ENCODE data around the gene PALLD. TPM values are rescaled to one million over a fixed set of nuclear protein-coding genes. Genes with fewer than 3 reads are reported as not detected.
"Not testable (repeated sequence)": the region's sequence is repeated elsewhere in the genome, so short reads cannot be mapped to it uniquely, and the experiment has no call there.

The PALLD gene
- total RNA-seq, 2 donors from 2014 or later, result 440 to 625 TPM

- intact Hi-C loops (cut with DNase I), result loop anchor here in 1 of 2 donors (10.0 kb wide), 1 partner anchor 173 kb away; the partner anchor contains the start of gene DDX60
- ATAC-seq, result peak in 1 of 2 donors; percentile 14
- DNase-seq, result no peak
Observed at GRCh38 chr4:168487282-168488035, 9.4 kb upstream of the PALLD start.

DNA sequence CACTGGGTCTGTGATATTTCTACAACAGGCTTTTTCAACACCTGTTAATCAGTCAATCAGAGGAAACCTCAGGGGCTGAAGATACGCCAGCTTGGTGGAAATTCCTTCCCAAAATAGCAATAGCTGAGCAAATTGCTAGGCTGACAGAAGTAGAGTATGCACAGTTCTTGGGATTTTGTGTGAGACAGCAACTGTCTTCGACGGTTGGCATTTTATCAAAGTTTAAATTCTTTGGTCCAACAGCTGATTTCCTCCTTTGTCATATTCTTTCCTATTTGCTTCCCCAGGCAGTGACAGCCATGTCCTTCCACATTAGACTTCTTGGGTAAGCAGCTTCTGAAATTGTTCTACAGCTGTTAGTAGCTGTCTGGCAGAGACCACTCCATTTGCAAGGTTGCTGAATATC lies 8.0 kb upstream of the PALLD start:
- ATAC-seq (peak; percentile 74 to 87), DNase-seq (no peak)
- intact Hi-C loops (cut with DNase I), result loop anchor here in 1 of 2 donors (10.0 kb wide), 1 partner anchor 174 kb away; the partner anchor contains the start of gene DDX60

DNA sequence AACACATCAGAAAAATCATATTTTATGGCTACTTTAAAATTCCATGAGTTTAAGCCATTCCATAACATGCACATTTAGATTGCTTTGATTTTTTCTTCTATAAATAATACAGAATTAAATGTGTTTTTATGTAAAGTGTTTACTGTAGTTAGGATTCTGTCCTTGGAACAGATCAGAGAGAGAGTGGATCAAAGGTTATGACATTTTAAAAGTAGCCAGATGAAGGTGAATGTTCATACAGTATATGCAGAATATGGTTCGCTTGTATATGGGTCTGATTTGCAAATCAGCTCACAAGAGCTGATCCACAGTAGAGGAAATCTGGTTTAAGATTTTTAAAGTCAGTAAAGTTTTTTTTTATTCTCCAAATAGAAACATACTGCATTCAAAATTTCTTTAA lies 7.2 kb upstream of the PALLD start:
- DNase-seq (no peak), ATAC-seq (no peak)
- intact Hi-C loops (cut with DNase I), result loop anchor here in 1 of 2 donors (10.0 kb wide), 1 partner anchor 175 kb away; the partner anchor contains the start of gene DDX60

DNA sequence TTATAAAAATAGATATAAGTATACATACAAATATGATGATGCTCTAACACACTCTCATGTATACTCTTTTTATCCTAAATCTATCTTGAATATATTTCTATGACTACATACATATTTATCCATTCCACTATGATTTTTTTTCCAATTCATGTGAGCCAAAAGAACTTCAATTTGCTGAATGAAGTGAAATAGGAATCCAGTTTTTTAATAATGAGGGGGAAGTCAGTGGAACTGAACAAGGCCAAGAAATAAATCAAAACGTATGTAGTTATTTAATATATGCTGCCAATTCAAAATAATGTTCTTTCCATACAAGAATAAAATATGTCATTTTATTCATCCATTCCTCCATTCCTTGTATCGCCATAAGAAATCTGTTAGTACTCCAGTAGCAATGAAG lies 6.1 kb upstream of the PALLD start:
- intact Hi-C loops (cut with DNase I), result no loop called here
- no peak for DNase-seq

GRCh38 chr4:168491563-168491962 lies 5.3 kb upstream of the PALLD start:
- intact Hi-C loops (cut with DNase I), result no loop called here
- DNase-seq (no peak), ATAC-seq (no peak)

More for the DNA sequence above, 6.1 kb upstream of the PALLD start:
- no peak for ATAC-seq

GRCh38 chr4:168498251-168498650 lies 1.4 kb downstream of the PALLD start:
- intact Hi-C loops (cut with DNase I), result no loop called here
- DNase-seq (no peak), ATAC-seq (peak; percentile 32 to 63)

- ATAC-seq, result no peak
- intact Hi-C loops (cut with DNase I), result no loop called here
- no peak for DNase-seq
Observed at GRCh38 chr4:168499241-168499640, 2.4 kb downstream of the PALLD start.

GRCh38 chr4:168501407-168501806 lies 4.6 kb downstream of the PALLD start:
- intact Hi-C loops (cut with DNase I), result no loop called here
- ATAC-seq (no peak), DNase-seq (no peak)

DNA sequence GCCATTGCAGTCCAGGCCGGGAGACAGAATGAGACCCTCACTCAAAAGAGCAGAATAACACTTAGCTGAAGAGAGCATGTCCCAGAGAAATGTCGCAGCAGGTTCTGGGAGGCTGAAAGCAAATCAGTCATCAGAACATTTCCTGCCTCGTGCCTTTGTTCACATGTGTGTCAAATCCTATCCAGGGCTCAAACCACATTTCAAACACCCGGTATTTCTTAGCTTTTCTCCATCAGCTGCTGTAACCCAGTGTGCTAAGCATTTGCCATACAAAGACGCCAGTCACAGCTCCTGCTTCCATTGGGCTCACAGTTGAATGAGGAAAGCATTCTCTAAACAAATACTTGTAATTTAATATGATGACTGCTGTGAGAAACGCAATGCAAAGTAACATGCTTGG lies 6.0 kb downstream of the PALLD start:
- ATAC-seq, result no peak
- no peak for DNase-seq
- intact Hi-C loops (cut with DNase I), result no loop called here

- intact Hi-C loops (cut with DNase I), result no loop called here
- peak; percentile 70 for ATAC-seq
- no peak for DNase-seq
Observed at GRCh38 chr4:168503652-168504362, 7.0 kb downstream of the PALLD start.

GRCh38 chr4:168504526-168504925 lies 7.7 kb downstream of the PALLD start:
- DNase-seq (no peak), ATAC-seq (no peak)
- intact Hi-C loops (cut with DNase I), result no loop called here

GRCh38 chr4:168506014-168506413 lies 9.2 kb downstream of the PALLD start:
- DNase-seq, result no peak
- ATAC-seq, result no peak
- intact Hi-C loops (cut with DNase I), result no loop called here

DNA sequence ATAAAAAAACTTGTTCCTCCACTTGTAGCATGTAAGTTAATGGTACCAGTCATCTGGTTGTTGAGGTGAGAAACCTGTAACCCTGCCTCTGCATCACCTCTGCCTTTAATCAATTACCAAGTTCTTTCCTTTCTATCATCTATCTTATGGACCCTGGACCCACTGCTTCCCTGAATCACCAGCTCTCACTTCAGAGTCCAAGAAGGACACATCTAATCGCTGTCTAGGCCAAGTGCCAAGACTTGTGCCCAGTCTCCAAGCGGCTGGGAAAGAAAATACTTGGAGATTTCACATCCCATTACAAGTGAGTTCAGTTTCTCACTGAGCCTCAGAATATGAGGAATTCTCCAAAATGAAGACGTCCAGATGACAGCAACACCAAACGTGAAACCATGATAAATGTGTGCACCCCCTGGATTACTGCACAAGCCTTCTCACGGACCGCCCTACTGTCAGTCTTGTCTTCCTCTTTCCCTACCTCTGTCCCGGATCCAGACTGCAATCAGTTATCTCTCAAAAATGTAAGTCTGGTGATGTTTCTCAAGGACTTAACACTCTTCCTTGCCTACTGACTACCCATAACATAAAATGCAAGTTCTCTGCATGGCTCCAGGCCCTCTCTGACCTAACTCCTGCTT lies 10.4 kb downstream of the PALLD start:
- ATAC-seq (peak in 1 of 2 donors; percentile 46), DNase-seq (no peak)
- intact Hi-C loops (cut with DNase I), result no loop called here

DNA sequence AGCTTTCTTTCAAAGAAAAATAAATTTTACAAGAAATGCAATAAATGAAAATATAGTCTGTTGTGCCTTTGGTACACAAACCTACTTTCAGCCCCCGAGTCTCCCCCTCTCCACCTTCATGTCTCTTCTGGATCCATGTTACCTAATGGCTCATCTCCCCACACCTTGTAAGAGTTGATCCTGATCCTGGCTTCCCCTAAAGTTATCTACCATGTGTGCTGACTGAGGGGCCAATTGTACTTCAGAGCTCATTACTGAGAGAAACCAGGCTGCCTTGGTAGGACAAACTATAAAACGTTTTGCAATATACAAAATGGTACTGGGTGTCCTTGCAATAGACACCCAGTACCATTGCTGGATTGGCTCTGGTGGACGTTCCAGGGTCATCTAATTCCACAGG lies 11.8 kb downstream of the PALLD start:
- DNase-seq, result no peak
- ATAC-seq, result no peak
- intact Hi-C loops (cut with DNase I), result no loop called here

GRCh38 chr4:168509786-168510185 lies 12.9 kb downstream of the PALLD start:
- intact Hi-C loops (cut with DNase I), result loop anchor here (10.0 kb wide), 3 partner anchors 75 to 415 kb away; no protein-coding TSS in a partner anchor
- DNase-seq (no peak), ATAC-seq (peak in 1 of 2 donors; percentile 33)

DNA sequence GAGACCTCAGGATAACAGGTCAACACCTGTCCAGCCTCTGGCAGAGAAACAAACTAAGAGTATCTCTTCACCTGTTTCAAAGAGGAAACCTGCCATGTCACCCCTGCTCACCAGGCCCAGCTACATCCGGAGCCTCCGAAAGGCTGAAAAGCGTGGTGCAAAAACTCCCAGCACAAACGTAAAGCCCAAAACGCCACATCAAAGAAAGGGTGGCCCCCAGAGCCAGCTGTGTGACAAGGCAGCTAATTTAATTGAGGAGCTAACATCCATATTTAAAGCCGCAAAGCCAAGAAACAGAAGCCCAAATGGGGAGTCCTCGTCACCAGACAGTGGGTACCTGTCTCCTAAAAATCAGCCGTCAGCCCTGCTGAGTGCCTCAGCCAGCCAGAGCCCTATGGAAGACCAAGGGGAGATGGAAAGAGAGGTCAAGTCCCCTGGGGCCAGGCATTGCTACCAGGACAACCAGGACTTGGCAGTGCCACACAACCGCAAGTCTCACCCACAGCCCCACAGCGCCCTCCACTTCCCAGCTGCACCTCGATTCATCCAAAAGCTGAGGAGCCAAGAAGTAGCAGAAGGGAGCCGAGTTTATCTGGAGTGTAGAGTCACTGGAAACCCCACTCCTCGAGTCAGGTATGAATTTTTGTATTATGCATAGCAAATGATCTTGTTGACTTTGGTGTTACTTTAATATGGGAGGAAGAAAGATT lies 15.1 kb downstream of the PALLD start:
- intact Hi-C loops (cut with DNase I), result loop anchor here (10.0 kb wide), 3 partner anchors 73 to 413 kb away; no protein-coding TSS in a partner anchor
- ATAC-seq, result peak in 1 of 2 donors; percentile 20
- no peak for DNase-seq

DNA sequence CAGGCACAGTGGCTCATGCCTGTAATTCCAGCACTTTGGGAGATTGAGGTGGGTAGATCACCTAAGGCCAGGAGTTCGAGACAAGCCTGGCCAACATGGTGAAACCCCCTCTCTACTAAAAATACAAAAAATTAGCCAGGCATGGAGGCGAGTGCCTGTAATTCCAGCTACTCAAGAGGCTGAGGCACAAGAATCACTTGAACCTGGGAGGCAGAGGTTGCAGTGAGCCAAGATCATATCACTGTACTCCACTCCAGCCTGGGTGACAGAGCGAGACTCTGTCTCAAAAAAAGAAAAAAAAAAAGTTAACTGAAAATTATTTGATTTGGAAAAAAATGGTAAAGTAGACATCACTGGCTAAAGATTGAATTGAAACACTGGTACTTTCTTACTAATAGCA lies 17.0 kb downstream of the PALLD start:
- intact Hi-C loops (cut with DNase I), result loop anchor here (10.0 kb wide), 3 partner anchors 71 to 411 kb away; no protein-coding TSS in a partner anchor
- DNase-seq, ATAC-seq: not testable (repeated sequence)

GRCh38 chr4:168514249-168514852 lies 17.5 kb downstream of the PALLD start:
- intact Hi-C loops (cut with DNase I), result loop anchor here (10.0 kb wide), 3 partner anchors 70 to 410 kb away; no protein-coding TSS in a partner anchor
- DNase-seq (no peak), ATAC-seq (no peak)

All from left cardiac atrium (tissue), 4 donors.